Measurements from ENCODE around the gene EPS8L2. TPM values are rescaled to one million over a fixed set of nuclear protein-coding genes. Genes with fewer than 3 reads are reported as not detected.

Gene EPS8L2
- polyA plus RNA-seq: 260 TPM
- long read RNA-seq, donor 1, transcript EPS8L2-201 (21 exons, 3,148 nt): major isoform, 5 of 22 reads
- long read RNA-seq, donor 1, partial matches to known transcripts: 10 of 22 reads
- long read RNA-seq, donor 1, other reads (novel, unspliced or antisense): 0 of 22 reads
- long read RNA-seq, donor 2, transcript EPS8L2-201 (21 exons, 3,148 nt): major isoform, 13 of 125 reads
- long read RNA-seq, donor 2, transcript EPS8L2-228 (3 exons, 750 nt): minor isoform, 6 of 125 reads
- long read RNA-seq, donor 2, partial matches to known transcripts: 93 of 125 reads
- long read RNA-seq, donor 2, other reads (novel, unspliced or antisense): 0 of 125 reads
- long read RNA-seq, donor 3: 0 reads
- long read RNA-seq, donor 4, partial matches to known transcripts: 0 of 3 reads
- long read RNA-seq, donor 4, other reads (novel, unspliced or antisense): 0 of 3 reads
- long read RNA-seq, donor 5, partial matches to known transcripts: 0 of 12 reads
- long read RNA-seq, donor 5, other reads (novel, unspliced or antisense): 0 of 12 reads
- long read RNA-seq, donor 6, transcript EPS8L2-201 (21 exons, 3,148 nt): major isoform, 9 of 32 reads
- long read RNA-seq, donor 6, partial matches to known transcripts: 15 of 32 reads
- long read RNA-seq, donor 6, other reads (novel, unspliced or antisense): 0 of 32 reads
- long read RNA-seq, donor 7, partial matches to known transcripts: 0 of 7 reads
- long read RNA-seq, donor 7, other reads (novel, unspliced or antisense): 0 of 7 reads
- long read RNA-seq, donor 8, transcript EPS8L2-226 (2 exons, 342 nt): minor isoform, 6 of 55 reads
- long read RNA-seq, donor 8, transcript EPS8L2-201 (21 exons, 3,148 nt): major isoform, 14 of 55 reads
- long read RNA-seq, donor 8, partial matches to known transcripts: 16 of 55 reads
- long read RNA-seq, donor 8, other reads (novel, unspliced or antisense): 6 of 55 reads
- long read RNA-seq, donor 9, transcript EPS8L2-201 (21 exons, 3,148 nt): major isoform, 9 of 105 reads
- long read RNA-seq, donor 9, partial matches to known transcripts: 87 of 105 reads
- long read RNA-seq, donor 9, other reads (novel, unspliced or antisense): 0 of 105 reads
- long read RNA-seq, donor 10, transcript EPS8L2-201 (21 exons, 3,148 nt): major isoform, 13 of 36 reads
- long read RNA-seq, donor 10, partial matches to known transcripts: 8 of 36 reads
- long read RNA-seq, donor 10, other reads (novel, unspliced or antisense): 0 of 36 reads
- long read RNA-seq, donor 11, transcript EPS8L2-201 (21 exons, 3,148 nt): major isoform, 8 of 56 reads
- long read RNA-seq, donor 11, partial matches to known transcripts: 46 of 56 reads
- long read RNA-seq, donor 11, other reads (novel, unspliced or antisense): 0 of 56 reads

- H3K4me1 ChIP-seq (ENCODE audit: control insufficient read depth, insufficient read depth, low read length): peaks cover 64% of the 10 kb centered on the region
Measured at GRCh38 chr11:705646-706438, at the start of gene EPS8L2. Gene EPS8L2 (plus strand): TSS chr11:706231. CDS start chr11:709408, 3,177 bp downstream.

GRCh38 chr11:656426-656825 lies 49.6 kb upstream of the EPS8L2 start:
- Histone ChIP-seq H3K4me1 (ENCODE audit: control insufficient read depth, insufficient read depth, low read length) (peaks cover 38% of the 10 kb centered on the region), H3K36me3 (ENCODE audit: control insufficient read depth, insufficient read depth, low read length) (peaks cover 30% of the 10 kb centered on the region), H3K27me3 (ENCODE audit: control insufficient read depth, insufficient read depth, low read length) (no peaks in the 10 kb centered on the region), H3K4me3 (ENCODE audit: low read length) (no peak overlapping the region), H3K9me3 (ENCODE audit: control insufficient read depth, low read depth, low read length) (no peaks in the 10 kb centered on the region), H3K27ac (ENCODE audit: low read length) (no peak overlapping the region)
- no CpG with 5 or more reads among the region's 14 CpGs for WGBS (ENCODE audit: insufficient coverage, low lambda C conversion rate)
- no peak for DNase-seq

More at GRCh38 chr11:705646-706438, at the start of gene EPS8L2:
- Histone ChIP-seq H3K27me3 (ENCODE audit: control insufficient read depth, insufficient read depth, low read length) (peaks cover 9% of the 10 kb centered on the region), H3K9me3 (ENCODE audit: control insufficient read depth, low read depth, low read length) (peaks cover 5% of the 10 kb centered on the region), H3K36me3 (ENCODE audit: control insufficient read depth, insufficient read depth, low read length) (peaks cover 25% of the 10 kb centered on the region), H3K27ac (ENCODE audit: low read length) (peak within 1 kb of the TSS; percentile 99), H3K4me3 (ENCODE audit: low read length) (peak within 1 kb of the TSS; percentile 85)
- DNase-seq: peak; percentile 64 to 85
- no CpG with 5 or more reads among the region's 90 CpGs for WGBS (ENCODE audit: insufficient coverage, low lambda C conversion rate)

- H3K4me3 ChIP-seq (ENCODE audit: low read length): no peak overlapping the region
- peaks cover 38% of the 10 kb centered on the region for H3K4me1 ChIP-seq (ENCODE audit: control insufficient read depth, insufficient read depth, low read length)
- H3K9me3 ChIP-seq (ENCODE audit: control insufficient read depth, low read depth, low read length): no peaks in the 10 kb centered on the region
- H3K27me3 ChIP-seq (ENCODE audit: control insufficient read depth, insufficient read depth, low read length): no peaks in the 10 kb centered on the region
- H3K36me3 ChIP-seq (ENCODE audit: control insufficient read depth, insufficient read depth, low read length): peaks cover 30% of the 10 kb centered on the region
- DNase-seq: no peak
- no peak overlapping the region for H3K27ac ChIP-seq (ENCODE audit: low read length)
- WGBS (ENCODE audit: insufficient coverage, low lambda C conversion rate): no CpG with 5 or more reads among the region's 7 CpGs
Measured at GRCh38 chr11:656866-657265, 49.2 kb upstream of the EPS8L2 start.

- WGBS (ENCODE audit: insufficient coverage, low lambda C conversion rate): no CpG with 5 or more reads among the region's 14 CpGs
- Histone ChIP-seq H3K36me3 (ENCODE audit: control insufficient read depth, insufficient read depth, low read length) (peaks cover 32% of the 10 kb centered on the region), H3K4me3 (ENCODE audit: low read length) (no peak overlapping the region), H3K27me3 (ENCODE audit: control insufficient read depth, insufficient read depth, low read length) (no peaks in the 10 kb centered on the region), H3K27ac (ENCODE audit: low read length) (peak overlapping the region; percentile 41), H3K4me1 (ENCODE audit: control insufficient read depth, insufficient read depth, low read length) (peaks cover 38% of the 10 kb centered on the region), H3K9me3 (ENCODE audit: control insufficient read depth, low read depth, low read length) (no peaks in the 10 kb centered on the region)
- peak; percentile 63 to 85 for DNase-seq
Measured at GRCh38 chr11:657691-658126, 48.3 kb upstream of the EPS8L2 start.

- peaks cover 30% of the 10 kb centered on the region for H3K36me3 ChIP-seq (ENCODE audit: control insufficient read depth, insufficient read depth, low read length)
- H3K27ac ChIP-seq (ENCODE audit: low read length): no peak overlapping the region
- H3K4me3 ChIP-seq (ENCODE audit: low read length): no peak overlapping the region
- H3K4me1 ChIP-seq (ENCODE audit: control insufficient read depth, insufficient read depth, low read length): peaks cover 31% of the 10 kb centered on the region
- no peak for DNase-seq
- no CpG with 5 or more reads among the region's 16 CpGs for WGBS (ENCODE audit: insufficient coverage, low lambda C conversion rate)
- H3K27me3 ChIP-seq (ENCODE audit: control insufficient read depth, insufficient read depth, low read length): no peaks in the 10 kb centered on the region
- no peaks in the 10 kb centered on the region for H3K9me3 ChIP-seq (ENCODE audit: control insufficient read depth, low read depth, low read length)
Measured at GRCh38 chr11:659532-660085, 46.4 kb upstream of the EPS8L2 start.

GRCh38 chr11:660281-660680 lies 45.8 kb upstream of the EPS8L2 start:
- peaks cover 30% of the 10 kb centered on the region for H3K36me3 ChIP-seq (ENCODE audit: control insufficient read depth, insufficient read depth, low read length)

GRCh38 chr11:660681-661444 lies 45.2 kb upstream of the EPS8L2 start:
- 80% methylated on average over 1 of the region's 19 CpGs for WGBS (ENCODE audit: insufficient coverage, low lambda C conversion rate)
- peaks cover 23% of the 10 kb centered on the region for H3K4me1 ChIP-seq (ENCODE audit: control insufficient read depth, insufficient read depth, low read length)
- DNase-seq: no peak
- H3K36me3 ChIP-seq (ENCODE audit: control insufficient read depth, insufficient read depth, low read length): peaks cover 34% of the 10 kb centered on the region
- H3K27me3 ChIP-seq (ENCODE audit: control insufficient read depth, insufficient read depth, low read length): no peaks in the 10 kb centered on the region
- H3K9me3 ChIP-seq (ENCODE audit: control insufficient read depth, low read depth, low read length): no peaks in the 10 kb centered on the region
- no peak overlapping the region for H3K27ac ChIP-seq (ENCODE audit: low read length)
- H3K4me3 ChIP-seq (ENCODE audit: low read length): no peak overlapping the region

More at GRCh38 chr11:660281-660680, 45.8 kb upstream of the EPS8L2 start:
- DNase-seq: no peak
- WGBS (ENCODE audit: insufficient coverage, low lambda C conversion rate): no CpG with 5 or more reads among the region's 19 CpGs
- no peak overlapping the region for H3K27ac ChIP-seq (ENCODE audit: low read length)
- H3K4me3 ChIP-seq (ENCODE audit: low read length): no peak overlapping the region
- H3K4me1 ChIP-seq (ENCODE audit: control insufficient read depth, insufficient read depth, low read length): peaks cover 27% of the 10 kb centered on the region
- H3K27me3 ChIP-seq (ENCODE audit: control insufficient read depth, insufficient read depth, low read length): no peaks in the 10 kb centered on the region
- H3K9me3 ChIP-seq (ENCODE audit: control insufficient read depth, low read depth, low read length): no peaks in the 10 kb centered on the region

- H3K36me3 ChIP-seq (ENCODE audit: control insufficient read depth, insufficient read depth, low read length): peaks cover 41% of the 10 kb centered on the region
- DNase-seq: peak; percentile 28 to 35
Measured at GRCh38 chr11:662689-663274, 43.2 kb upstream of the EPS8L2 start.

More at GRCh38 chr11:662689-663274, 43.2 kb upstream of the EPS8L2 start:
- H3K9me3 ChIP-seq (ENCODE audit: control insufficient read depth, low read depth, low read length): no peaks in the 10 kb centered on the region
- H3K4me3 ChIP-seq (ENCODE audit: low read length): no peak overlapping the region
- no peak overlapping the region for H3K27ac ChIP-seq (ENCODE audit: low read length)
- peaks cover 8% of the 10 kb centered on the region for H3K4me1 ChIP-seq (ENCODE audit: control insufficient read depth, insufficient read depth, low read length)
- no peaks in the 10 kb centered on the region for H3K27me3 ChIP-seq (ENCODE audit: control insufficient read depth, insufficient read depth, low read length)
- no CpG with 5 or more reads among the region's 15 CpGs for WGBS (ENCODE audit: insufficient coverage, low lambda C conversion rate)

Data from large intestine (tissue), 12 donors.